Measurements from ENCODE around the gene BTG1.
"Not testable (repeated sequence)": the region's sequence is repeated elsewhere in the genome, so short reads cannot be mapped to it uniquely, and the experiment has no call there.

Gene BTG1

DNA sequence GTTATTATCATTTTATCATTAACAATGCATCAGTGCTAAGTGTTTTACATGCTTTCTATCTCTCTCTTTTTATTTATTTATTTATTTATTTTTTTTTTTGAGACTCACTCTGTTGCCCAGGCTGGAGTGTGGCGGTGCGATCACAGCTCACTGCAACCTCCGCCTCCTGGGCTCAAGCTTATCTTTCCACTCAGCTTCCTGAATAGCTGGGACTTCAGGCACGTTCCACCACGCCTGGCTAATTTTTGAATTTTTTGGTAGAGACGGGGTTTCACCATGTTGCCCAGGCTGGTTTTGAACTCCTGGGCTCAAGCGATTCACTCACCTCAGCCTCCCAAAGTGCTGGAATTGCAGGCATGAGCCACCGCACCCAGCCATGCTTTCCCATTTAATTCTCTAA, 3.9 kb upstream of the BTG1 start:
- no peak for DNase-seq (ENCODE audit: low read depth)

DNA sequence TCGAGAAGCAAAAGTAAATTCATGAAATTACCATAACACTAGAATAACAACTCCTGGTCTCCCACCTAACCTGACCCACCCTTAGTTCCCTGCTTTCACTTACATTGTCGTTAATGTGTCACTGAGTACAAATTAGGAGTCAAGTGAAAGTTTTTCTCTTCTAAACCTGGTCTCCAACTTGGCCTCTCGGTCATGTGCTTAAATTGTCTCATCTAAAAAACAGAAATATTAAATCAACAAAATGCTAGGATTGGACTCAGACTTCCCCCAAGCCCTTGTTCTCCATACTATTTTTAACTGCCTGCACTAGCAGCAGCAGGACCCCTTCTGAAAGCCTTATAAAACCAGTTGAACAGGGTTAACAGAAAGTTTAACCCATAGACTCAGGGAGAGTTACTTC, 1.8 kb upstream of the BTG1 start:
- DNase-seq (ENCODE audit: low read depth) = no peak

- no peak for DNase-seq (ENCODE audit: low read depth)
These were observed 1.0 kb upstream of the BTG1 start for GRCh38 chr12:92146497-92147224.

DNA sequence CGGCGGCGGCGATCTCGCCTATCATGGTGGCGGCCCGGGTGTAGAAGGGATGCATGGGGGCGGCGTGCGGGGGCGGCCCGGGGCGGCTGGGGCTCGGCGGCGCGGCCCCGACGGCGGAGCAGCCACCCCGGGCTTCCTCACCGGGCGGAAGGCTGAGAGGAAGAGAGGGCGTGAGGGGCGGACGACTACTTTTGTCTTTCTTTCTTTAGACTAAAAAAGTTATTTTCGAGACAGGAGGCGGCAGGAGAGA, 240 bp downstream of the BTG1 start:
- peak; percentile 44 for DNase-seq (ENCODE audit: low read depth)

DNA sequence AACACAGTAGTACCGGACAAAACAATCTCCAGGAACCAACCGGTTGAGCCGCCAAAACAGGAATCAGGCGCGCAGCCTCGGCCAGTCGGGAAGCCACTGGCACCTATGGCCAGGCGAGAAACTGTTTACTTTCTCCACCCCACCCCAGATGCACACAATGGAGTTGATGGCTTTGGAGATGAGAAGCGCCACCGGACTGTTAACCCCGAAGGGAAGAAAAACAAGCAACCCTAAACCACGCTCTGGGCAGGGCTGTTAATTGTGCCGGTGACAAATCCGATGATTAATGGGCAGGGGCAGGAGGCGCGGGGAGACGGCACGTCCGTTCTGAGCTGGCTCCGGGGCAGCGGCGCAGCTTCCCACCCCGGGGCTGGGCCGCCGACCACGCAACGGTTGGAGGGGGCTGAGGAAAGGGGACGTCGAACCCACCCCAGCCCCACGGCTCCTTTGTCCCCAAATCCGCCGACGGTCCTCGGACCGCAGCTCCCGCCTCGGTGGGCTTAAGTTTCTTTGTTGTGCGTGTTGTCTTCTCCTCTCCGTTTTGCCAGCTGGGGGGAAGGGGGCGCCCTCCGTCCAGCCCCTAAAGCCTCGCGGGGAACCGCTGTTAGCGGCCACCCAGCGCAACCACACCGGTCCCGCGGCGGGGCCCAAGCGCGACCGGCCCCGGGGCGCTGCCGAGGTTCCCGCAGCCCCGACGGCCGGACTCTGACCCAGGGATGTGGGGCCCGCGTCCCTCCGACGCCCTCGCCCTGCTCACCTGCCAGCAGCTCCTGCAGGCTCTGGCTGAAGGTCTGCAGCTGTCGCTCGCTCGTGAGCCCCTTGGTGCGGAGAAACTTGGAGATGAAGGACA, 790 bp downstream of the BTG1 start:
- peak; percentile 33 for DNase-seq (ENCODE audit: low read depth)

- DNase-seq (ENCODE audit: low read depth) = peak; percentile 46
These were observed 1.7 kb downstream of the BTG1 start for GRCh38 chr12:92143686-92144630.

- DNase-seq (ENCODE audit: low read depth) = no peak
These were observed 2.4 kb downstream of the BTG1 start for GRCh38 chr12:92143258-92143657.

GRCh38 chr12:92142251-92142926, 3.3 kb downstream of the BTG1 start:
- no peak for DNase-seq (ENCODE audit: low read depth)

GRCh38 chr12:92141591-92142121, 4.0 kb downstream of the BTG1 start:
- DNase-seq (ENCODE audit: low read depth) = no peak

DNA sequence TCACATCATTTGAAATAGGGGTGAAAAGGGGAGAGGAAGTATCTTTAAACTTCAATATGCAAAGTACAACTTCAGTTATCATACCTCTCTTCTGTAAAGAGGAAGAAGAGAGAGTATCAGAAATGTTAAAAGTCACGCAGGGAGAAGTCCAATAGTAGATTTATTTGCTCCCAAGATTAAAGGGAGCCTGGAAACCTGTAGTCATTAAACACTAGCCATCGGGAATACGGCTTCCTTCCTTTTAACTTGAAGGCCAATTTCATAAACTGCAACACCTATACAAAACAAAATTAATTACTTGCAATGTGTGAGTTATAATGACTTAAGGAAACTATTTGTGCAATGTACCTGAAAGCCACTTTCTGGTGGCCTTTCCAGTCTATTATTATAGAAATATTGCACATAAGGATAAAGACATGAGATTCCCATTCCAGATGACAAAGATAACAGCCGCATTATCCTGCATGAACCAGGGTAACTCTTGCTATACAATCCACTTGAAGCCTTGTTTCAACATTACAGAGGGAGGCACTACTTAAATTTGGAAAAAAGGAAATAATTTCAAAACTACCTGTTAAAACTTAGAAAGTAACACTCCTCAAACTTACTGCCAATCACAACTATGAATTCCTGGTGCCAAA, 4.6 kb downstream of the BTG1 start:
- DNase-seq (ENCODE audit: low read depth) = no peak

- DNase-seq (ENCODE audit: low read depth) = no peak
These were observed 5.5 kb downstream of the BTG1 start for GRCh38 chr12:92140156-92140555.

DNA sequence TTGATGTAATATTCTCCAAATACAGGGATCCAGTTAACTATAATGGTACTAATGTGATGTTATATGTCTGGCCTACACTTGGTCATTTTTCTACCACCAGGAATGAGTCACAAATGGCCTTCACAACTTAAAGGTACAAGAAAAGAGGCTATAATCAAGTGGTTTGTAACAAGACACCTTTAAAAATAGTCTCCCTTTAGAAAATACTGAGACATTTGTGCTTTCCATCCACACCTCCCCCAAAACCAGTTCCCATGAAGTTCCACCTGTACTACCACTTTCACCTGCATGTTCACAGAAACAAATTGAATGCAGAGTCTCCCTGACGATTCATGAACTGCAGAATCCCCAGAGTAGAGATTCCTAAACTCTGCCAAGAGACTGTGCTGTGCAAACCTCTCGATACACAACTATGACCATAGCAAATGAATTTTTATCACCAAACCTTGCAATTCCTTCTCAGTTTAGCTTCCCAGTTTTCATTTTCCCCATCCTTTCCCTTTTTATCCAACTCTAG, 6.0 kb downstream of the BTG1 start:
- DNase-seq (ENCODE audit: low read depth) = no peak

- DNase-seq (ENCODE audit: low read depth) = no peak
These were observed 7.0 kb downstream of the BTG1 start for GRCh38 chr12:92138626-92139025.

DNA sequence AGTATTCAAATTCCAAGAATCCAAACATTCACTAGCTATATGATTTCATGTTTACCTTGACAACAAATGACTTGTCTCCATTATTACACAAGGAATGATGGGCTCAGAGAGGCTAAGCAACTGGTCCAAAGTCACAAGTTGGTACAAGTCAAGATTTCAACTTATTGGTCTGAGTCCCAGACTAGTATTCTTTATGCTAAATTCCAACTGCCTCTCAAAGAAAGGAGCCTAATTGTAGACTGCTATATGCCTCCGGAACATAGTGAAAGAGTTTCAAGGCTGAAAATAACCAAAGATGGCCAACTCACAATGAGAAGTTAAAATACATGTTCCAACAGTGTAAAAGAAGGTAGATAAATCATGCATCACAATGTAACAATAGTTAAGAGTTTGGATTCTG, 7.5 kb downstream of the BTG1 start:
- DNase-seq (ENCODE audit: low read depth) = no peak

DNA sequence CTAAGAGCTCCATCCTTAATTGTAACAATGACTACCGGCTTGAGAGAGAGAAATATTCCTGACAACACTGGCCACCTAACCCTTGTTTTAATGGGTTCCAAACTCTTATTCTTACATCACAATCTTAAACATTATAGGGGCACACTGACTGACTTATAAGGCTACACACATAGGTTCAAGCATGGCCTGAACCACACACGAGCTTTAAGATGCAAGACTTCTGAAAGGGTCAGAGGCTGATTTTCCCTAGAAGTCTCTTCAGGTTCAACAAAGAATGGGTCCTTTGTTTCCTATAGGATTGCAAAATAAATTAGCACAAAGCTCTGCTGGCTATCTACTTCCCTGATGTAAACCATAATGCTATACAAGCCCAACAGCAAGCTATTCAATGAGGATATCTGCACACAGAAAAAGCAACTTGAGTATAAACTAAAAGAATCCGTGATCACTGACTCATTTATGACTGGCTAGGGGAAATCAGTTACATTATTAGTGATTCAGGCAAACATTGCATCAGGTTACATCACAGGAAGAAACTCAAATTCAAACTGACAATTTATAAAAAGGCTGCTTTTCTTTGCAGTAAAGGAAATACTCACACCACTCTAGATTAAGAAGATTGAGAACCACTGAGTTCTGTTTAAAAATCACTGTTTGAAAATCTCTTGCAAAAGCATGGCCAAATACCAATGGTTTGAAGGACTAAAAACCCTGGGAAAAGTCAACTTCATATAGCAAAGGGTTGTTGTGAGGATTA, 8.5 kb downstream of the BTG1 start:
- DNase-seq (ENCODE audit: low read depth) = no peak

DNA sequence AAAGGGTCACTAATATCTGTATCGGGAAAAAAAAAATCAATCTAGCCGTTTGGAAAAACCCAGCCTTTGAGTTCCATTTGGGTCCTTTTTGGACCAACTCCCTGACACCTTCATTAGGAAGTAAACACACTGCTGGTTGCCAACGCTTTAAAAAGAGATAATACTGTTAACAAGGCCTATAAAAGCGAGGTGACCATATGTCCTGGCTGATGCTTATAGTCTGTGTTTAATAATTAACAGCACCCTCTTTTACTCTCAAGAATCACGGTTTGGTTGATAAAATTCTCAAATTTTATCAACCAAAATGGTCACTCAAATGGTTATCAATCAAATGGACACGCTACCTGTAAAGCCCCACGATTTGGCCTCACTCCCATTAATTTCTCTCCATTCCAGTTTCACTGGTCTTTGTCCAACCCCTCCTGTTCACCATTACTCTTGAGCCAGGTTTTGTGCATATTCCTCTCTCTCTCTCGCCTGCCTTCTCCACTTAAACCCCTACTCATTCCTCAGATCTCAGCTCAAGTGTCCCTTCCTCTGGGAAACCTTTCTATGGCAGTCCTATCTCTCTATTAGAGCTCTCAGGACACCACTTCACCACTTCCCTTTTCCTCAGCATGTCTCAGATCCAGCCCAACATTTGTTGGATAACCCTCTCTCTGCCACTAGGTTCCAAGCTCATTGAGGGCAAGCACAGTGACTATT, 9.5 kb downstream of the BTG1 start:
- no peak for DNase-seq (ENCODE audit: low read depth)

DNA sequence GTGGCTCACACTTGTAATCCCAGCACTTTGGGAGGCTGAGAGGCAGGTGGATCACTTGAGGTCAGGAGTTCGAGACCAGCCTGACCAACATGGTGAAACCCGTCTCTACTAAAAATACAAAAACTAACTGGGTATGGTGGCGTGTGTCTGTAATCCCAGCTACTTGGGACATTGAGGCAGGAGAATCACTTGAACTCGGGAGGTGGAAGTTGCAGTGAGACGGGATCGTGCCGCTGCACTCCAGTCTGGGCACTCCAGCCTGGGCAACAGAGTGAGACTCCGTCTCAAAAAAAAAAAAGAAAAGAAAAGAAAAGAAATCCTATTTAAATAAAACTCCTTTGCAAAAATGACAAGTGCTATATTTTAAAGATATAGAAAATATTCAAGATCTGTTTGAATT, 10.1 kb downstream of the BTG1 start:
- not testable (repeated sequence) for DNase-seq (ENCODE audit: low read depth)

GRCh38 chr12:92134638-92135274, 10.9 kb downstream of the BTG1 start:
- no peak for DNase-seq (ENCODE audit: low read depth)
